ENCODE data around the gene APOL1.

DNA sequence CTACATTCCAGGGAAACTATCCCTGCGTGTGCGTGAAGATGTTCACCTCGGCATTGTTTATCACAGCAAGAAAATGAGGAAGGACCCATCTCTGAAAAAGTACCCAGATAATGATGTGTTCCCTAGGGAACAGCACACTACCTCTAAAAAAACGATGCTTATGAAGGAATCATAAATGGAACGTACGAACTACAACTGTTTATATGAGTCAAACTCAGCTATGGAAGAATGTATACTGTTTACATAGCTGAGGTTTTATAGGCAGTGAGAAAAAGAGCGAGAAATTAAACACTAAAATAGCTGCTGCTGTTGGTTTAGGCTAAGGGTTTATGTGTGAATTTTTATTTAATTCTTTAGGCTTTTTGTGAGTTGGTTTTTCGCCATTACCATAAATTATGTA, 48.9 kb downstream of the APOL1 start:
- TF ChIP-seq, protein P1, sequence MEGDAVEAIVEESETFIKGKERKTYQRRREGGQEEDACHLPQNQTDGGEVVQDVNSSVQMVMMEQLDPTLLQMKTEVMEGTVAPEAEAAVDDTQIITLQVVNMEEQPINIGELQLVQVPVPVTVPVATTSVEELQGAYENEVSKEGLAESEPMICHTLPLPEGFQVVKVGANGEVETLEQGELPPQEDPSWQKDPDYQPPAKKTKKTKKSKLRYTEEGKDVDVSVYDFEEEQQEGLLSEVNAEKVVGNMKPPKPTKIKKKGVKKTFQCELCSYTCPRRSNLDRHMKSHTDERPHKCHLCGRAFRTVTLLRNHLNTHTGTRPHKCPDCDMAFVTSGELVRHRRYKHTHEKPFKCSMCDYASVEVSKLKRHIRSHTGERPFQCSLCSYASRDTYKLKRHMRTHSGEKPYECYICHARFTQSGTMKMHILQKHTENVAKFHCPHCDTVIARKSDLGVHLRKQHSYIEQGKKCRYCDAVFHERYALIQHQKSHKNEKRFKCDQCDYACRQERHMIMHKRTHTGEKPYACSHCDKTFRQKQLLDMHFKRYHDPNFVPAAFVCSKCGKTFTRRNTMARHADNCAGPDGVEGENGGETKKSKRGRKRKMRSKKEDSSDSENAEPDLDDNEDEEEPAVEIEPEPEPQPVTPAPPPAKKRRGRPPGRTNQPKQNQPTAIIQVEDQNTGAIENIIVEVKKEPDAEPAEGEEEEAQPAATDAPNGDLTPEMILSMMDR (conservative IDR thresholded peaks at IDR 0.05), result no peak
- no peak for TF ChIP-seq ZFX (IDR thresholded peaks at IDR 0.05)
